Measurements from ENCODE around the gene SLC5A10.
"Not testable (repeated sequence)": the region's sequence is repeated elsewhere in the genome, so short reads cannot be mapped to it uniquely, and the experiment has no call there.

- TF ChIP-seq CTCF, POLR2A (IDR thresholded peaks at IDR 0.05): not testable (repeated sequence)
Measured at GRCh38 chr17:19041871-19042270, 89.9 kb downstream of the SLC5A10 start.
